Hypothalamus (tissue), 51 donors: ENCODE data around the gene TPPP3.
"Not testable (repeated sequence)": the region's sequence is repeated elsewhere in the genome, so short reads cannot be mapped to it uniquely, and the experiment has no call there.

Experiments used
- DNase-seq, 51 donors: peaks; one replicate each; lab custom pipeline; 2025; lab: John Stamatoyannopoulos, UW

TPPP3 gene

DNA sequence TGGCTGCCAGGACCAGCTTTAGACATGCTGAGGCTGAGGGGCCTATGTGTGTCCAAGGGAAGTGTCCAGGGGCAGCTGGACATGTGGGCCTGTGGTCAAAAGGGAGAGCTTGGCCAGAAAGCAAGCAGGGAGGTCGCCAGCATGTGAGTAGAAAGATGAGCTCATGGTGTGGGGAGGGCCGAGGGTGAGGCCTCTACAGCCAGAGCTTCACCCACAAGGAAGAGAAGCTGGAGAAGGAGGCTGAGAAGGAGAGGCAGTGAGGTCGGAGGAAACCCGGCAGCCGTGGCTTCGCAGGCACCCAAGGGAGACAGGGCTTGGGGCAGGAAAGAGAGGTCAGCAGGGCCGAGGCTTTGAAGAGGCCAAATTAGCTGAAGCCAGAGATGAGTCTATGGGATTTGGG is 33.7 kb upstream of the TPPP3 start:
- no peak for DNase-seq

DNA sequence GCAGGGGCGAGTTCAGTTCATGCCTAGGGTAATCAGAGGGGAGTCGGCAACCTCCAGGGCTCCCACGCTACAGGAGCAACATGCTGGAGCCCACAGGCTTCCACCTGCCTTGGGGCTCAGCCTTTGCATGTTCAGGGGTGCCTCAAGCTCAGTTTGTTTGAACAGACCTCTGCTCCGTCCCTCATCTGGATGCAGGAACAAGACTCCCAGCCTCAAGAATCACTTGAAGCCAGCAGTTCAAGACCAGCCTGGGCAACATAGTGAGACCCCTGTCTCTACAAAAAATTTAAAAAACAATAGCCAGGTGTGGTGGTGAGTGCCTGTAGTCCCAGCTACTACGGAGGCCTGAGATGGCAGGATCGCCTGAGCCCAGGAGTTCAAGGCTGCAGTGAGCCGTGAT is 32.7 kb upstream of the TPPP3 start:
- DNase-seq, result no peak

DNA sequence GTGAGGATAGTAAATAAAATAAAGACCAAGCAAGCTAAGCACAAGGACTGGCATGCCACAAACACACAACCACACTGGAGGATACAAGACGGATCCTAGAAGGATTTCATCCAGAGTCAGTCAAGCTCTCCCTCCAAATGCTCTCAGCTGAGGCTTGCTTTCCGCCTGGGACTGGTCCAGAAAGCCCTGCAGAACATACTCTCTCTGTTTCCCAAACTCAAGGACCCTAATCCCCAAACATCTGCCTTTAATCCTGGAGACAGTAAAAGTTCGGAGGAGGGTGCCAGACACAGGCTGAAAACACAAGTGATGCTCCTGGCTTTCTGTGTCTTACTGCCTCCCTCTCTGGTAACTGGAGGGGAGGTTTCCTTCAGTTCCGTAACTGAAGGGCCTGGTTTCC is 32.3 kb upstream of the TPPP3 start:
- no peak for DNase-seq

DNA sequence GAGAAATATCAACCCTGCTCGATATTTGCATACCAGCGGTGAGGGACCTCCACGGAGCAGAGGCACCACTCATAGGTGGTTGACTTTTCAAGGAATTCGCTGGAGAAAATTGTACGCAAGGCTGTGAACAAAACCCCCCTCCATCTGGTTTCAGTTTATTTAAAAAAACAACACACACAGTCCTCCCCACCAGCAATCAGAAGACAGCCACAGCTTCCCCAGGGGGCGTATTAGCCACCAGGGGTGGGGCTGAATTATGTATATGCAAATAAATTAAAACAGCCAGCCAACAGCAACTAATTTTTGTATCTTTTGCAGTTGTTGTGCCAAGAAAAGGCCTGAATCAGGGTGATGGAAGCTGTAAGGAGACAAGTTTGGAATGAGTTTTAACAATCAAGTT is 31.8 kb upstream of the TPPP3 start:
- no peak for DNase-seq

DNA sequence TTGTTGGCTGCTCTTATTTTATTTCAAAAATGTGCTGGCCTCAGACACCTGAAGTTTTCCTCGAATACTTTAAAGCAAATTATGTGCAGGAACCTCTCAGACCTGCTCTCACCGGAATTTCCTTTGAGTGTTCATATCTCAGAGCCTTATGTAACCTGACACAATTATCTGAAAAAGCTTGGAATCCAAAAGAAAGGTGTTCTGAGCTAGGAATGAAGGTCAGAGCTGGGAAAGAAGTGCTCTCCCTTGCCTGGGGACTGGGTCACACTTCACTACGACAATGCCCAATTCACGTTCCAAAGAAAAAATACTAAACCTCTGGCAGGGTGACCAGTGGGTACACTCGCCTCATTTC is 30.9 kb upstream of the TPPP3 start:
- no peak for DNase-seq

DNA sequence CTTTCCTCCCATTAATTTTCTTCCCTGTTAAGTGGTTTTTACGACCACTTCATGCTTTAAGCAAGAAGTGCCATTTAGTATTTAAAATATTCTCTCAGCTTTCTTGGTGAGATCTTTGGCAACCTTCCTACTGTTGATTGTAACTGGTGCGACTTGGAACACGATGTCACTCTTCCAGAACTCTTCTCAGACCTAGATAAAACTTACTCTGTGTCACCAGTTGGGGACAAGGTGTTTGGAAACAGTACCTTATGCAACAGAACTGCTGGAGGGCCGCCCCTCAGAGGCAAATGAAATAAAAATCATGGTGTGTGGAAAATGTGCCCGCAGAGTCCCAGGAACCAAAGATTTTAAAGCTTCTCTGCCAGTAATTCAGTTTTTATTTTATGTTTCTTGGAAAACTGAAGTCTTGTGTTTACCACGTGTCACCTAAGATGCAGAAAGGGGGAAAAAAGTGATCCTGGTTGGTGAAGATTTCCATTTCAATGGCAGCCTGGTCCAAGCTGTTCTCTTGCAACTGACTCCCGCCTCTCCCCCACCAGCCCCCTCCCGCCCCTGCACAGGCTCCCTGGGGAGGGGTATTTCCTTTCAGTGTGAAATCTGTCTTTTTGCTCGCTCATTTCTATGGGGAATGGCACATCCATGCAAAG is 30.4 kb upstream of the TPPP3 start:
- peak in 1 of 51 donors; percentile 17 for DNase-seq

DNA sequence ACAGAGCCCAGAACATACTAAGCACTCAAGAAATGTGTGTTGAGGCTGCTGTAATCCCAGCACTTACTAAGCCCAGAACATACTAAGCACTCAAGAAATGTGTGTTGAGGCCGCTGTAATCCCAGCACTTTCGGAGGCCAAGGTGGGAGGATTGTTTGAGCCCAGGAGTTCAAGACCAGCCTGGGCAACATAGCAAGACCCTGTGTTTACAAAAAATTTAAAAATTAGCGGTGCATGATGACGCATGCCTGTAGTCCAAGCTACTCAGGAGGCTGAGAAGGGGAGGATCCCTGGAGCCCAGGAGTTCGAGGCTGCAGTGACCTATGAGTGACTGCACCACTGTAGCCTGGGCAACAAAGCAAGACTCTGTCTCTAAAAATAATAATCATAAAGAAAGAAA is 29.7 kb upstream of the TPPP3 start:
- no peak for DNase-seq

DNA sequence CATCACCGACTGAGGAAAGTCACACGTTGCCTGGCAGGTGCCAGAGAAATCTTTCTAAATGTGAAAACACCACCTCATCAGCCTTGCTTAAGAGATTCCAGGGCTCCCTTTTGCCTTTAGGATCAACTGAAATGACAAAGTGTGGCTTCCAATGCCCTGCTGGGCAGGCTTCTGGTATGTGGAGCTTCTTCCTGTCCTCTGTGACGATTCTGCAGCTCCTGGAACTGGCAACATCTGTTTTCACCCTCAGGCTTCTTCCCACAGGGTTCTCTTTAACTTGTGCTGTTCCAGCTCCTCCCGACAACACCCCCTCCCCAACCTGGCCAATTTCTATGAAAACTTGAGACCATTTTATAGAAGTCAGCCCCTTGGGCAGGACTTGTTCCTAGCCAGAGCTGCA is 27.7 kb upstream of the TPPP3 start:
- DNase-seq, result no peak

DNA sequence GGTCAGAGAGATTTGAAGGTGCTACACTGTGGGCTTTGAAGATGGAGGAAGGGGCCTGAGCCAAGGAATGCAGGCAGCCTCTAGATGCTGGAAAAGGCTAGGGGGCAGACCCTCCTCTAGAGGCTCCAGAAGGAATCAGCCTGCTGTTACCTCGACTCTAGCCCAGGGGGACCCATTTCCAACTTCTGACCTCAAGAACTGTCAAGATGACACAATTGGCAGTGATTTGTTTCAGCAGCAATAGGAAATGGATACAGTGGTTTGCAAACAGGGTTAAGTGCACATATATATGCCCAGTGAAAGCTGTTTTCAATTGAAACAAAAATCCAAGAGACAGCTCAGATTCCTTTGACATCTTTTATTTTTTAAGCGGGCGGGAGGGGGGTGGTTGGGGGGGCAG is 26.6 kb upstream of the TPPP3 start:
- no peak for DNase-seq

DNA sequence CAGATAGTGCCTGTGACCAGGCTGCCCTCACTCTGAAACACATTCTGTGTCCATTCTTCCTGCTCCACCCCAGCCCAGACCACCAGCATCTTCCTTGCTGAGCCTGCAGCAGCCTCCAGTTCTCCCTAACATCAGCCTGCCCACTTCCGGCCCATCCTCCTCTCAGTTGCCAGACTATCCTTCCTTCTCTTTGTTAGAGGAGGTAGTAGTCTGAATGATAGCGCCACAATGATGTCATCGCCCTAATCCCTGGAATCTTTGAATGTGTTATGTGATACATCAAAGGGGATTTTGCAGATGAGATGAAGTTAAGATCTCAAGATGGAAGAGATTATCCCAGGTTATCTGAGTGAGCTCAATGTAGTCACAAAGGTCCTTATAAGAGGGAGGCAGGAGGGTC is 26.2 kb upstream of the TPPP3 start:
- DNase-seq, result no peak

DNA sequence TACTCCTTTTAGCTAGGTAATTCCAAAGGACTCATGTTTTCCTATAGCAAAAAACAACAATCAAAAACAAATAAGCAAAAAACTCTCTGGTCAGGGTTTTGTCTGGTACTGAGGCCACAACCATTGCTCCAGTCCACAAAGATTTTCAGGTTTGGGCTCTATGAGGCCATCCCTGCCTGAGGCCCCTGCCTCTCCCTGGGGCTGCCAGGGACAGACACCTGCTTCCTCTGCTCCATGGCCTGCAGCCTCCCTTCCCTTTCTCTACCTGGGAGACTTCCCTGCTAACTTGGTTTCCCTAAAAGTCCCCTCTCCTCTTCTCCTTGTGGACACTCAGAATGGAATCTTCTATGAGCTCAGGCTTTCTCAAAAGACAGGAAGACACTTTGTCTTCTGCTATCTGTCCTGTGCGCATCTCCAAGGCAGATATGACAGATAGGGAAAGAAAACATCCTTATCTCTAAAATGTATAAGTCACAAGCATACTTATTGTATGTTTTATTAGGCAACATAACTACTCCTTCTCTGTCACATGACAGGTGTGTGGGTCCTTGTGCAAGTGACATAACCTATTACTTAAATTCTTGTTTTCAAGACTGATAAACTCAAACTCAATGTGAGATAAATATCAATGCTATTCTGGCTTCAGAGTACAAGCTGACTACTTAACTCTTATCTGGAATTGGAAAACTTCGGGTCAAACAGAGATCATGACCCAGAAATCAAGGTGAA is 24.2 kb upstream of the TPPP3 start:
- DNase-seq, result no peak

DNA sequence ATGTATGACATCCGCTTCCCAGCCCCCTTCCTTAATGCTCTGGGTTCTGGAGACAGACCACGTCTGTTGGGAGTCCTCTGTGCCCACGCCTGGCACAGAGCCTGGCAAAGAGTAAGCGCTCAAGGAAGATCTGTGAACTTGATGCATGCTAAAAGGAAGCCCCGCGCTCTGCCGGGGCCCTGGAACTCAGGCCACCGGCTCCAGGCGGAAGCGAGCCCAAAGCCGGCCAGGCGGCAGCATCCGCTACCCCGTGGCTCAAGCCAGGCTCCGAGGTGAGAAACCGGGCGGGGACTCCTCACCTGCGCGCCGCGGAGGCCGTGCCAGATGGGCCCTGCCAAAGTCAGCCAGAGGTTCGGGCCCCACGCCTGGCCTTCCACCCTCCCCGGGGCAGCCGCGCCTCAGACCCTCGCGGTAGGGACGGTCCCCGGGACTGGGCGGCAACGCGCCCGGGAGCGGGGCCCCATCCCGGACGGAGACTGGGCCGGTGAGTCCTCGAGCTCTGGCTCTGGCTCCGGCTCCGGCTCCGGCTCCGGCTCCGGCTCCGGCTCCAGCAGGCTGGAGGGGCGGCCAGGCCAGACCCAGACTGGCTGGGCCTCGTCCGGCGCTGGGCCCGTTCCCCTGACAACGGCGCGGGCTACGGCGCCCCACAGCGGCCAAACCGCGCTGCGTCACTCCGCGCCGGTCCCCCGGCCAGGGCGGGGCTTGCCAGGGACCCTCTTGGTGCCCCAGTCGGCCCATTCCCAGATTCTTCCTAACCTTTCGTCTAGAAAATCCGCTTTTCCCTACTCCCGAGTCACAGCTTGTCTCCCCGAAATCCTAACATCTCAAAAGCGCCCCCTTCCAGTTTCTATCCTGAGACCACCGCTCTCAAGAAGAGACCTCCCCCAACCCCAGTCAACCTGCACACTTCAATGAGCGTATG is 22.8 kb upstream of the TPPP3 start, which contains the start of gene ZDHHC1:
TSS of gene ZDHHC1 (minus strand) at position 606 of the 922 bp plus-strand sequence. CDS start 8,702 bp downstream, outside the sequence.
- DNase-seq, result peak in 46 of 51 donors; percentile 23 to 81 (median 61)

DNA sequence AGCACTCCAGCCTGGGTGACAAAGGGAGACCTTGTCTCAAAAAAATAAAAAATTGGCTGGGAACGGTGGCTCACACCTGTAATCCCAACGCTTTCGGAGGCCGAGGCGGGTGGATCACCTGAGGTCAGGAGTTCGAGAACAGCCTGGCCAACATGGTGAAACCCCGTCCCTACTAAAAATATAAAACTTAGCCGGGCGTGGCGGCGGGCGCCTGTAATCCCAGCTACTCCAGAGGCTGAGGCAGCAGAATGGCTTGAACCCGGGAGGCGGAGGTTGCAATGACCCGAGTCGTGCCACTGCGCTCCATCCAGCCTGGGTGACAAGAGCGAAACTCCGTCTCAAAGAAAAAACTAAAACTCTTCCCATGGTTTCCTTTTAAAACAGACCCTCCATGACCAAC is 22.1 kb upstream of the TPPP3 start:
- not testable (repeated sequence) for DNase-seq

DNA sequence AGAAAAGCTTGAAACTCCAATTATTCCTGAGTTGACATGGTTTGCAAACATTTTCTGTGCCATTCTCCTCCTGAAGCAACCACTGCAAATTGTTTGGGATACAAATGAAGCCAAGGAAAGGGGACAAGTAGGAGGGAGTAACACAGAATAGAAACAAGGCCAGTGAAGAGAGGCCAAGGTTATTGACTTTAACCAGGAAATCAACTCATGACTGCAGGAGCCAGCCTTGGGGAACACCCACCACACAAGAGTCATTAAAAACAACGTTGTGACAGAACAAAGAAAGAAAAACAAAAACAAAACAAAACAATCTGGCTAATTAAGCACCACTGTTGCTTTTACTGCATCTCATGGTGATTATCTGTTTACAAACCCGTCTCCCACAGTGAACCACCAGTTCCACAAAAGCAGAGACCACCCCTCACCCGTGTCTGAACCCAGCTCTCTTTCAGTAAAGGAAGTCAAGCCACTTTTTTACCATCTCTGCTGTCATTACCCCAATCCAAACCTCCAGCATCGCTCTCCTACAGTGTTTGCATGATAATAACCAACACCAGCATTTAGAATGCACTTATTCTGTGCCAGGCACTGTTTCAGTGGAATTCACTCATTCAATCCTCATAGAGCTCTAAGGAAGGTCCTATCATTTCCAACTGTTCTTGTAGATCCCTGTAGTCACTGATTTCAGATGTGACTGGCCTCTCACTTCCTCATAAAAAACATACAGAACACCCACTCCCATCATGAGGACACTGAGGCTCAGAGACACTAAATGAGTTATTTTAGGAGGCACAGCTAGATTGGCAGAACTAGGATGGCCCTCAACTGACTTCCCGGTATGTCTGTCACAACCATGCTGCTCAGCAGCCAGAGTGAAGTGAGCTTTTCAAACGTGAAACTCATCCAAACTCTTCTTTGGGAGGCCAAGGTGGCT is 20.9 kb upstream of the TPPP3 start:
- DNase-seq, result no peak

DNA sequence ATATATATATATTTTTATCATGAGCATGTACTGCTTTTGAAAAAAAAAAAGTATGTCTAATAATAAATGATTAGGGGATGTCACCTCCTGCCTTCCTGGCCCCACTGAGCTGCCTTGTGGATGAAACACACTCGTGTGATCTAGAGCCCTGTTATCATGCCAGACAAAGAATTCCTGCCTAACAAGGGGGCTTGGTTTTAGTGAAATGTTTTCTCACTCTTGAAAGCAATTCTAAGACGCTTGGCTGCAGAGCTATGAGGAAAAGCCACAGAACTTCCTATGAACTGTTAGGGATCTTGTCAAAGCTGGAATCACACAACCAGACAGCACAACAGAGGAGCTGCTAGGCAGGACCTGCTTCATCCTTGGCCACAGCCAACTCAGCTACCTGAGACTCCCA is 19.0 kb upstream of the TPPP3 start:
- no peak for DNase-seq

DNA sequence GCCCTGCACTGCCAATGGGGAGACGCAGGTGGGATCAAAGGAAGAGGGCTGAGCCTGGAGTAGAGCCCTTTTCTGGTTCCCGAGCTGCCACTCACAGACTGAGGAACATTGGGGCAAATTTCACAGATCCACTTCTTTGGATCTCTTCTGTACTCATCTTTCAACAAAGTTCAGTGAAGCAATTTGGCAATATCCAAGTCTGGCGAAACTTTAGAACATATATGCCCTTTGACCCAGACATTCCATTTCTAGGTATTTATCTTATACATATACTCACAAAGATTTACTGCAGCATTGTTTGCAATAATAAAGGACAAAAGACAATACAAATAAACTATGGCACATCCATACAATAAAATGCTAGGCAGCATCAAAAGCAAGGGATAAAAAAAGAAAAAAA is 18.0 kb upstream of the TPPP3 start:
- DNase-seq, result no peak

DNA sequence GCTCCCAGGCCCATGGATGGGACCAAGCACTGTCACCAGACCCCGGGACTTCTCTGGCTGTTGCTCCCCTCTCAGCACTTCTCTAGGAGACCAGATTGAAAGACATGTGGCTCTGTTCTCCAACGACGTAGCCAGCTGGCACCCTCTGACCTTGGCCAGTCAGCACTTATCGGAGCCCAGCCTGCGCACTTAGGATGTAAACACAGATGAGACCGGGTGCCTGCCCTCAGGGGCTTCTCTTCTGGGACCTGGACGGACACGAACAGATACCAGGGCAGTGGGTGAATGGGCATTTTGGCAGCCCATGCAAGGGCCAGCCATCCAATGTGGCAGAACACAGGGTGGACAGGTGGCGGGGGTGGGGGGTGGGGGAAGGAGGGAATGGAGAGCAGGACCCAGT is 16.3 kb upstream of the TPPP3 start:
- no peak for DNase-seq

DNA sequence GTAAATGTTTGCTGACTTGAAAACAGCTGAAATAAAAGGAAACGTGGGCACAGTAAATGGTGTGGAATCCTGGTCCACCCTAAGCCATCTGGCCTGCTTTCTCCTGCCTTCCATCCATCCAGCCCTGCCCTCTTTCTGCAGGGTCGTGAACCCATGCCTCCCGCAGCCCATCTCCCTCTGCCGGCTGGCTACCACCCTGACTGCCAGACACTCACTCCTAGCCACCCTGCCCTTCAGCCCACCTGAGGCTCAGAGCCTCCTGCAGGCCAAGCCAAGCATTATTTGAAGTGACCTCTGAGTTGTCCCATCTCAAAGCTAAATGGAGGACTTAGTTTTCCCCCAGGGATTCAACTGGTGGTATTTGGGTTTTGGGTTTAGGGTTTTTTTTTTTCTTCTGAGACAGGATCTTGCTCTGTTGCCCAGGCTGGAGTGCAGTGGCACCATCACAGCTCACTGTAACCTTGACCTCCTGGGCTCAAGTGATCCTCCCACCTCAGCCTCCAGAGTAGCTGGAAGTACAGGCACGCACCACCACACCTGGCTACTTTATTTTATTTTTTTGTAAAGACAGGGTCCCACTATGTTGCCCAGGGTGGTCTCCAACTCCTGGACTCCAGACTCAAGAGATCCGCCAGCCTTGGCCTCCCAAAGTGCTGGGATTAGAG is 14.6 kb upstream of the TPPP3 start:
- DNase-seq, result no peak

DNA sequence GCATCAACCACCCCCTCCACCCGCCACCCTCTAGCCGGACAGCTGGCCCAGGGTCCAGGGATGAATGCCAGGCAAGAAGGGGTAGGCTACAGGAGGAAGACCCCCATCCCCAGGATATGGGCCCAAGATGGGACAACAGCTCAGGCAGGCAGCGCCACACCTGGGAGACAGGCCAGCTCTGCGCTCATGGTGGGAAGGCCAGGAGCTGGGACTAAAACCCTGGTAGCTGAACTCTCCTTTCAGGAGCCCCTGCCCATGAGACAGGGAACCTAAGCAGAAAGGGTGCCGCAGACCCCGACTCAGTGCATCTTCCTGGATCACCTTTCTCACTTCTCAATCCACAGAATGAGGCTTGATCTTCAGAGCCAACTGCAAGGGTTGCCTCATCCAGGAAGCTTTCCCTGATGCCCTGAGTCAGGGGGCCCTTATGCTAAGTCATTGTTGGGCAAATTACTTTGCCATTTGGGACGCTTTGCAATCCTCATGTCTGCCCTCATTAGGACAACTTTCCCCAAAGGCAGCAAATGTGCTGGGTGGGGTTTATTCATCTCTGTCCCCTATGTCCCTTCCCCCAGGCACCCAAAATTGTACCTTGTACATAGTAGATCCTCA is 14.0 kb upstream of the TPPP3 start:
- no peak for DNase-seq
